ENCODE data around the gene EID3. TPM values are rescaled to one million over a fixed set of nuclear protein-coding genes. Genes with fewer than 3 reads are reported as not detected.

EID3 gene
- total and polyA plus RNA-seq, 8 donors = 1.6 to 78.1 (median 19.5) TPM

DNA sequence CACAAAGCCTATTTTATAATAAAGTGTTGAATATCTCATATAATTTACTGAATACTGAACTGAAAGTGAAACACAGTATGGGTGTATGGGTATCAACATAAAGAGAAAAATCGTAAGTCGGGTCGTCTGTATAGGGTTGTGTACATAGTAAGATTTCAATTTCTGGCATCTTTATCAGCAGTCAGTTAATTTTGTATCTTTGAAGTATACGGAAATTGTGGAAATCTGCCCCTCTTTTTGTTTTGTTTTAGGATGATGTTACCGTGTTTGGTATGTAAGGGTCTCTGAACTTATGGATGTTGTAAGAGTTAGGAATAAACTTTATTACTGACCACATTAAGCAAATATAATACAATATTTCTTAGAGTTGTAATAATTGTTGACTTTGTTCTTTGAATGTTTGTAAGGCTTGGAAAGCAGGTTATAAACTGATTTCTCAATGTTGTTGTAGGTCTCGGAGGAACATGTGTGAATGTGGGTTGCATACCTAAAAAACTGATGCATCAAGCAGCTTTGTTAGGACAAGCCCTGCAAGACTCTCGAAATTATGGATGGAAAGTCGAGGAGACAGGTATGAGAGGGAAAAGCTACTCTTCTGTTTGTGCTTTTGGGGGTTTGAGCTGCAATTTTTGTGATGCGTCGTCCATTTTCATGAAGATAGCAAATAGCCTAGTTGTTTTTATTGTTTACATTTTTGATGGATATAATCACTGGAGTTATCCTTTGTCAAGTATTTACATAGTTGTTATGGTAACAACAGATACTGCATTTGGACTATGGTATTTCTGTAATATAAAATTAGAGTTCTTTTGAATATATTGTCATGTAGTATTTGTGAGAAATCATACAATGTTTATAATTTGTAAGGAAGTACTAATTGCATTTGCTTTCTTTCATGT, 12.0 kb downstream of the EID3 start:
- WGBS, 5 donors = 70 to 83% (median 77%) methylated on average over 10 of the region's 10 CpGs
- intact Hi-C loops (cut with DNase I; ENCODE audit: low total_unique reads) = no loop called here
- peaks cover 80 to 97% (median 96%) of the 10 kb centered on the region in 4 donors for H3K36me3 ChIP-seq

DNA sequence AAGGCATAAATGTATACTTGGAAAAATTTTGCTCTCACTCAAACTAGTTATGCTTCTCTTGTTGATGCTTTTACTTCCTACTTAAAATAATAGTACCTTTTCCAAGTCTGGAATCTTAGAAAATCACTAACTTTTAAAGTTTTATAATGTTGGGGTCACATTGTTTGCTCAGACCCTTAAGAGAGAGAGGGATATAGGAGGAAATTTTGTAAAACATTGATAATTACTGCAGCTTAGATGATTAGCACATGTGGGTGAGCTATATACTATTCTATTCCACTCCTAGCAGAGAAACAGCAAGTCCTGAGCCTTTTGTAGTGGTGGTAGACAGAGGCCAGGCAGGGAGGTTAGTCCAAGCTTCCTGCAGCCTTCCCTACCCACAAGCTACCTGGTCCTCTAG, 13.4 kb downstream of the EID3 start:
- Histone ChIP-seq H3K27me3 (no peaks in the 10 kb centered on the region), H3K4me3 (no peak overlapping the region), H3K4me1 (peaks cover 0 to 16% (median 0%) of the 10 kb centered on the region in 4 donors), H3K9me3 (no peaks in the 10 kb centered on the region), H3K36me3 (peaks cover 81 to 100% (median 100%) of the 10 kb centered on the region in 4 donors), H3K27ac (no peak overlapping the region)
- intact Hi-C loops (cut with DNase I; ENCODE audit: low total_unique reads) = no loop called here
- TF ChIP-seq, protein P1, sequence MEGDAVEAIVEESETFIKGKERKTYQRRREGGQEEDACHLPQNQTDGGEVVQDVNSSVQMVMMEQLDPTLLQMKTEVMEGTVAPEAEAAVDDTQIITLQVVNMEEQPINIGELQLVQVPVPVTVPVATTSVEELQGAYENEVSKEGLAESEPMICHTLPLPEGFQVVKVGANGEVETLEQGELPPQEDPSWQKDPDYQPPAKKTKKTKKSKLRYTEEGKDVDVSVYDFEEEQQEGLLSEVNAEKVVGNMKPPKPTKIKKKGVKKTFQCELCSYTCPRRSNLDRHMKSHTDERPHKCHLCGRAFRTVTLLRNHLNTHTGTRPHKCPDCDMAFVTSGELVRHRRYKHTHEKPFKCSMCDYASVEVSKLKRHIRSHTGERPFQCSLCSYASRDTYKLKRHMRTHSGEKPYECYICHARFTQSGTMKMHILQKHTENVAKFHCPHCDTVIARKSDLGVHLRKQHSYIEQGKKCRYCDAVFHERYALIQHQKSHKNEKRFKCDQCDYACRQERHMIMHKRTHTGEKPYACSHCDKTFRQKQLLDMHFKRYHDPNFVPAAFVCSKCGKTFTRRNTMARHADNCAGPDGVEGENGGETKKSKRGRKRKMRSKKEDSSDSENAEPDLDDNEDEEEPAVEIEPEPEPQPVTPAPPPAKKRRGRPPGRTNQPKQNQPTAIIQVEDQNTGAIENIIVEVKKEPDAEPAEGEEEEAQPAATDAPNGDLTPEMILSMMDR (IDR thresholded peaks at IDR 0.05) = no peak
- TF ChIP-seq EP300 (IDR thresholded peaks at IDR 0.05) (no peak), POLR2AphosphoS5 (IDR thresholded peaks at IDR 0.05) (no peak), POLR2A (IDR thresholded peaks at IDR 0.05) (no peak)
- no peak for DNase-seq

More for the DNA sequence above, 12.0 kb downstream of the EID3 start:
- H3K27me3 ChIP-seq = no peaks in the 10 kb centered on the region
- H3K4me1 ChIP-seq = peaks cover 0 to 24% (median 0%) of the 10 kb centered on the region in 4 donors
- DNase-seq = no peak
- H3K4me3 ChIP-seq = no peak overlapping the region
- no peaks in the 10 kb centered on the region for H3K9me3 ChIP-seq
- H3K27ac ChIP-seq = no peak overlapping the region
- TF ChIP-seq POLR2A (IDR thresholded peaks at IDR 0.05) (no peak), POLR2AphosphoS5 (IDR thresholded peaks at IDR 0.05) (no peak), EP300 (IDR thresholded peaks at IDR 0.05) (no peak)
- TF ChIP-seq, protein P1 (IDR thresholded peaks at IDR 0.05) = no peak

DNA sequence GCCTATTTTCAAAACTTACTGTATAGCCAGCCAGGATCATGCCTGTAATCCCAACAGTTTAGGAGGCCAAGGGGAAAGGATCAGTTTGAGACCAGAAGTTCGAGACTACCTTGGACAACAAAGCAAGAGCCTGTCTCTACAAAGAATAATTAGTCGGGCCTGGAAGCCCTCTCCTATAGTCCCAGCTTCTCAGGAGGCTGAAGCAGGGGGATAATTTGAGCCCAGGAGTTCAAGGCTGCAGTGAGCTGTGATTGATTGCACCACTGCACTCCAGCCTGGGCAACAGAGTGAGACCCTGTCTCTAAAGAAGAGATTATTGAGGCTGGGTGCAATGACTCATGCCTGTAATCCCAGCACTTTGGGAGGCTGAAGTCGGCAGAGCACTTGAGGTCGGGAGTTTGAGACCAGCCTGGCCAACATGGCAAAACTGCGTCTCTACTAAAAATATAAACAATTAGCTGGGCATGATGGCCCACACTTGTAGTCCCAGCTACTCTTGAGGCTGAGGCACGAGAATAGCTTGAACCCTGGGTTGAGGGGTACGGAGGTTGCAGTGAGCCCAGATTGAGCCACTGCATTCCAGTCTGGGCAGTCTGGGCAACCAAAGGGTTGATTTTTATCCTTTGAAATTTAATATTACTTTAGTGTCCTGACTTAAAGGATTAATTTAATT, 14.1 kb downstream of the EID3 start:
- Histone ChIP-seq H3K27ac (no peak overlapping the region), H3K9me3 (no peaks in the 10 kb centered on the region), H3K4me3 (no peak overlapping the region), H3K36me3 (peaks cover 79 to 100% (median 100%) of the 10 kb centered on the region in 4 donors), H3K27me3 (no peaks in the 10 kb centered on the region), H3K4me1 (peaks cover 0 to 16% (median 0%) of the 10 kb centered on the region in 4 donors)
- no peak for DNase-seq
- TF ChIP-seq EP300 (IDR thresholded peaks at IDR 0.05) = no peak
- no peak for TF ChIP-seq POLR2AphosphoS5 (IDR thresholded peaks at IDR 0.05)
- TF ChIP-seq, protein P1 (IDR thresholded peaks at IDR 0.05) = no peak
- TF ChIP-seq POLR2A (IDR thresholded peaks at IDR 0.05) = no peak
- 91 to 99% (median 94%) methylated on average over 7 of the region's 7 CpGs for WGBS, 5 donors
- intact Hi-C loops (cut with DNase I; ENCODE audit: low total_unique reads) = no loop called here

DNA sequence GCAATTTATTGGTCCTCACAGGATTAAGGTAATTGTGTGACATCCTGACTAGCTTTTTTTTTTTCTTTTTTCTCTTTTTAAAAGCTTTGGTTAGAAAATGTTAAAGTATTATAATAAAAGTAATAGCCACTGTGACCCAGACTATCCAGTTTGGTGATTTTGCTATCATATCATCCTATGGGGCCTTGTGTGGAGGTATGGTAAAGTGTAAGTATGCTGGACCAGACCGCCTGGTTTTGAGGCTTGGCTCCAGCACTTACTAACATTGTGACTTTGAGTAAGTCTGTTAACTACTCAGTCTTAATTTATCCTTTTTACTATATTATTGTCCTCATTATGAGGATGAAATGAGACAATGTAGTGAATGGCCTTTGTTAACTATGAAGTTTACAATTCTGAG, 15.5 kb downstream of the EID3 start:
- intact Hi-C loops (cut with DNase I; ENCODE audit: low total_unique reads) = no loop called here
- no peak for DNase-seq
- Histone ChIP-seq H3K27me3 (no peaks in the 10 kb centered on the region), H3K27ac (no peak overlapping the region), H3K36me3 (peaks cover 65 to 92% (median 91%) of the 10 kb centered on the region in 4 donors), H3K4me1 (peaks cover 0 to 12% (median 0%) of the 10 kb centered on the region in 4 donors), H3K9me3 (no peaks in the 10 kb centered on the region), H3K4me3 (no peak overlapping the region)
- TF ChIP-seq POLR2A (IDR thresholded peaks at IDR 0.05) (no peak), EP300 (IDR thresholded peaks at IDR 0.05) (no peak), POLR2AphosphoS5 (IDR thresholded peaks at IDR 0.05) (no peak)
- TF ChIP-seq, protein P1 (IDR thresholded peaks at IDR 0.05) = no peak
- WGBS, 5 donors = 83 to 100% (median 92%) methylated on average over 1 of the region's 1 CpG
